Kidney epithelial cell (primary cell): Measurements from ENCODE around the gene CASKIN2. TPM values are rescaled to one million over a fixed set of nuclear protein-coding genes. Genes with fewer than 3 reads are reported as not detected.

Source experiments
- DNase-seq: peaks from one replicate; pipeline ENCODE4 v3.0.0-alpha.2; 2010; ENCODE audit warnings: low read depth
- H3K27me3 ChIP-seq: 2 replicates; pipeline ENCODE4 v1.6.0; 2011; ENCODE audit warnings: low read length; ENCODE audit not compliant: control insufficient read depth, insufficient read depth
- H3K36me3 ChIP-seq: 2 replicates; pipeline ENCODE4 v1.5.1; 2011; ENCODE audit warnings: low read length; ENCODE audit not compliant: control insufficient read depth, insufficient read depth
- H3K4me3 ChIP-seq: 2 replicates; pipeline ENCODE4 v1.5.1; 2011; ENCODE audit warnings: low read depth, mild to moderate bottlenecking, control low read depth, low read length
- CTCF ChIP-seq: IDR thresholded peaks from 2 replicates; pipeline ENCODE4 v1.5.1; 2011; ENCODE audit warnings: mild to moderate bottlenecking, moderate library complexity, low read length, control low read depth, inconsistent platforms; ENCODE audit not compliant: insufficient read depth, poor library complexity, severe bottlenecking
- total RNA-seq: library from RNA; depleted of rRNA; stranded (reverse); fragments of >200 nt; gene quantifications from 2 replicates; pipeline ENCODE4 v1.2.3, GENCODE V29; 2015

Gene CASKIN2, protein sequence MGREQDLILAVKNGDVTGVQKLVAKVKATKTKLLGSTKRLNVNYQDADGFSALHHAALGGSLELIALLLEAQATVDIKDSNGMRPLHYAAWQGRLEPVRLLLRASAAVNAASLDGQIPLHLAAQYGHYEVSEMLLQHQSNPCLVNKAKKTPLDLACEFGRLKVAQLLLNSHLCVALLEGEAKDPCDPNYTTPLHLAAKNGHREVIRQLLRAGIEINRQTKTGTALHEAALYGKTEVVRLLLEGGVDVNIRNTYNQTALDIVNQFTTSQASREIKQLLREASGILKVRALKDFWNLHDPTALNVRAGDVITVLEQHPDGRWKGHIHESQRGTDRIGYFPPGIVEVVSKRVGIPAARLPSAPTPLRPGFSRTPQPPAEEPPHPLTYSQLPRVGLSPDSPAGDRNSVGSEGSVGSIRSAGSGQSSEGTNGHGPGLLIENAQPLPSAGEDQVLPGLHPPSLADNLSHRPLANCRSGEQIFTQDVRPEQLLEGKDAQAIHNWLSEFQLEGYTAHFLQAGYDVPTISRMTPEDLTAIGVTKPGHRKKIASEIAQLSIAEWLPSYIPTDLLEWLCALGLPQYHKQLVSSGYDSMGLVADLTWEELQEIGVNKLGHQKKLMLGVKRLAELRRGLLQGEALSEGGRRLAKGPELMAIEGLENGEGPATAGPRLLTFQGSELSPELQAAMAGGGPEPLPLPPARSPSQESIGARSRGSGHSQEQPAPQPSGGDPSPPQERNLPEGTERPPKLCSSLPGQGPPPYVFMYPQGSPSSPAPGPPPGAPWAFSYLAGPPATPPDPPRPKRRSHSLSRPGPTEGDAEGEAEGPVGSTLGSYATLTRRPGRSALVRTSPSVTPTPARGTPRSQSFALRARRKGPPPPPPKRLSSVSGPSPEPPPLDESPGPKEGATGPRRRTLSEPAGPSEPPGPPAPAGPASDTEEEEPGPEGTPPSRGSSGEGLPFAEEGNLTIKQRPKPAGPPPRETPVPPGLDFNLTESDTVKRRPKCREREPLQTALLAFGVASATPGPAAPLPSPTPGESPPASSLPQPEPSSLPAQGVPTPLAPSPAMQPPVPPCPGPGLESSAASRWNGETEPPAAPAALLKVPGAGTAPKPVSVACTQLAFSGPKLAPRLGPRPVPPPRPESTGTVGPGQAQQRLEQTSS (N-terminal part only)
- total RNA-seq: 14.7 and 18.3 TPM in 2 replicates

DNA sequence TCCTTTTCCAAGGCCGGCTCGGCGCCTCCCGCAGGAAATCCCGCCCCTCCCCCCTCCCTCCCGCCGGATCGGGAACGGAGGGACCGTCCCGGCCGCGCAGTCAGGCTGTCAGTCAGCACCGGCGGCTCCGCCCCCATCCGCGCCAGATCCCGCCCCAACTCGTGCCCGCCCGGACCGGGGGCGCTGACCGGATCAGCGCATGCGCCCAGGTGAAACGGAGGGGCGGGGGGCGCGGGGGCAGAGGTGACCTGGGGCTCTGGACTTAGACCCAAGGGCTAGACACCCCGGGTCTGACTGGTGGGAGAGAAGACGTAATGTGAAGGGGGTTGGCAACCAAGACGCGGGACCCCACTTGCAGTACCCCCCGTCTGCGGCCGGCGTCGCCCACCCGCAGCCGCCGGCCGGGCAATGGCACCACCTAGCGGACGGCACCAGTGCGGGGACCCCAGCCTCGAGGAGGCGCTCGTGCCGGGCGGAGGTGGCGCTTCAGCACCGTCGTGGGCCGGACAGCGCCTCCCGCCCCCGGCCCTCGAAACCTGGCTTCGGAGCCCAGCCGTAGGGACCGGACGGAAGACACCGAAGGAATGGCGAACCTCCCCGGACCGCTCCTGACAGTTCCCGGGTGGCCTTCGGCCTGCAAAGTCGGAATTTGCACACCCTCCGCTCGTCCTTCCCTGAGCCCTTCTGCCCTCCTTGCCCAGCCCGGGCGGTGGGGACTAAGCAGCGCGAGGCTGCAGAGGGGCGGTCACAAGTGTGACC lies at the start of gene CASKIN2:
Gene CASKIN2 (minus strand): TSS at position 42 of the 759 bp plus-strand sequence. CDS start 1,733 bp downstream, outside the sequence.
- Histone ChIP-seq H3K27me3 (no peaks in the 10 kb centered on the region), H3K36me3 (peaks cover 3% of the 10 kb centered on the region), H3K4me3 (peak within 1 kb of the TSS; percentile 89)
- peak; percentile 48 for DNase-seq
- peak; percentile 93 for TF ChIP-seq CTCF

DNA sequence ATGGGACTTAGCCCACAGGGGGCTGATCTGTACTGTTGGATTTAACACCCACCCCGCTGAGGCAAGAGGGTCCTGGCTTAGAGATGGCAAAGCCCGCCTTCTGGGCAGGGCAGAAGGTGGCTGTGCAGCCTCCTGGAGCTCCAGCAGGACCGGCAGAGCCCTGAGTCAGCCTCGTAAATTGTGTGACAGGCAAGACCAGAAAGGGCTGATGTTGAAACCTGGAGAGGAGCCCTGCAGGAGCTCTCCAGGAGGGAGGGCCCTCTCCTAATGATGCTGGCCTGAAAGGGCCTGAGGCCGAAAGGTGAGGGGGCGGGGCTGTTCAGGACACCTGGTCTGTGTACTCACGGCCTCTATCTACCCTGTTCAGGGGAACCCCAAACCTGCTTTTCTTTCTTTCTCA lies 49.7 kb upstream of the CASKIN2 start:
- no peak for DNase-seq
- Histone ChIP-seq H3K4me3 (no peak overlapping the region), H3K27me3 (no peaks in the 10 kb centered on the region), H3K36me3 (no peaks in the 10 kb centered on the region)
- TF ChIP-seq CTCF: no peak

DNA sequence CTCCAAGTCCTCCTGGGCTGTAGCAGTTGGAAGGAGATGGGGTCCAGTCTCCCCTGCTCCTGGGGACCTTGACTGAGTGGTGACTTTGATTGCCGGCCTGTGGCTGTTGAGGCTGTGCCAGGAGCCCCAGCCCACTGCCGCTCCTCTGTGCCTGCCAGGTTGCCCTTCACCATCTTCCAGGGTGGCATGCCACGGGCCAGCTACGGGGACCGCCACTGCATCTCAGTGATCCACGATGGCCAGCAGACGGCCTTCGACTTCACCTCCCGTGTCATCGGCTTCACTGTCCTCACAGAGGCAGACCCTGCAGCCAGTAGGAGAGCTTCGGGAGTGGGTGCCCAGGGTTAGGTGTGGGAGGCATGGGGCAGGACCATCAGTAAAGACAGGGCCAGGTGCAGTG lies 48.9 kb upstream of the CASKIN2 start:
- H3K4me3 ChIP-seq: no peak overlapping the region
- TF ChIP-seq CTCF: no peak
- H3K36me3 ChIP-seq: no peaks in the 10 kb centered on the region
- DNase-seq: no peak
- no peaks in the 10 kb centered on the region for H3K27me3 ChIP-seq

DNA sequence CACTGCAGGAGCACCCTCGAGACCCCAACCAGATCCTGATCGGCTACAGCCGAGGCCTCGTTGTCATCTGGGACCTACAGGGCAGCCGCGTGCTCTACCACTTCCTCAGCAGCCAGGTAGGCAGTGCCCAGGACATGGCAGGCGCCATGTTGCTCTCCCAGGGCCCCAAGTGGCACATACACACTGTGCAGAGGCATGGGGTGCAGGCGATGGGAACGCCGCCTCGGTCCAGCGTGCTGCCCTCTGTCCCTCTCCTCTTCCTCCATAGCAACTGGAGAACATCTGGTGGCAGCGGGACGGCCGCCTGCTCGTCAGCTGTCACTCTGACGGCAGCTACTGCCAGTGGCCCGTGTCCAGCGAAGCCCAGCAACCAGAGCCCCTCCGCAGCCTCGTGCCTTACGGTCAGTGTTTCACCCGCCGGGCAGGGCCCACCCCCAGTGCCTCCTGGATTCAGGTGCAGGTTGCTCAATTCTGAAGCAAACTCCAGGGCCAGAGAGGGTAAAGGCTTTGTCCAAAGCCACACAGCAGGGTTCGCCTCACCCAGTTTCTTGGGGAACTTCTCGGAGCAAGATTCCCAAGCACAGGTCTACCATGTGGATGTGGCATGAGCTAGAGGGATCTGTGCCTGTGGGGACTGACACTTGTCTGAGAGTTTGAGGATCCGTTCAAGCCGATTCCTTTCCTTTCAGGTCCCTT lies 47.9 kb upstream of the CASKIN2 start:
- Histone ChIP-seq H3K36me3 (no peaks in the 10 kb centered on the region), H3K4me3 (no peak overlapping the region), H3K27me3 (no peaks in the 10 kb centered on the region)
- DNase-seq: no peak
- no peak for TF ChIP-seq CTCF
